H1 (cell line): ENCODE measurements around the gene TECR. TPM values are rescaled to one million over a fixed set of nuclear protein-coding genes. Genes with fewer than 3 reads are reported as not detected.

Experiments
- polyA plus RNA-seq, 7 experiments: library from polyadenylated mRNA; depleted of rRNA in 3 of 7; stranded (reverse) in 5 of 7; unstranded in 2 of 7; fragments of >200 nt in 5 of 7; fragments of 200-250 nt in 2 of 7; gene quantifications; 1 replicate in 5 of 7; 2 replicates in 1 of 7; 4 replicates in 1 of 7; pipeline versions ENCODE4 v1.2.1 to v1.2.3, GENCODE V29; 2011 to 2013; ENCODE audit warnings: missing spikeins in 2 of 7, mixed read lengths in 2 of 7
- total RNA-seq: library from RNA; stranded (reverse); fragmentation: NEBNext Ultra II Directional; extraction: Animal tissue kit (Norgen Biotek cat#: 25700); gene quantifications from 2 replicates; pipeline ENCODE4 v1.2.1, GENCODE V29; 2021
- TF ChIP-seq, protein P1 (sequence below): fragments of 300-600 bp; sonication (generic); IDR thresholded peaks from 2 replicates; pipeline ENCODE4 v1.7.1; 2012; ENCODE audit warnings: low read length, moderate library complexity, mild to moderate bottlenecking, inconsistent platforms; ENCODE audit not compliant: insufficient replicate concordance

Gene TECR
- total and polyA plus RNA-seq, 2 of the 8 experiments (the other 6 are each of a cell fraction or from before 2014, with no cell fraction given), result 172 to 405 TPM

DNA sequence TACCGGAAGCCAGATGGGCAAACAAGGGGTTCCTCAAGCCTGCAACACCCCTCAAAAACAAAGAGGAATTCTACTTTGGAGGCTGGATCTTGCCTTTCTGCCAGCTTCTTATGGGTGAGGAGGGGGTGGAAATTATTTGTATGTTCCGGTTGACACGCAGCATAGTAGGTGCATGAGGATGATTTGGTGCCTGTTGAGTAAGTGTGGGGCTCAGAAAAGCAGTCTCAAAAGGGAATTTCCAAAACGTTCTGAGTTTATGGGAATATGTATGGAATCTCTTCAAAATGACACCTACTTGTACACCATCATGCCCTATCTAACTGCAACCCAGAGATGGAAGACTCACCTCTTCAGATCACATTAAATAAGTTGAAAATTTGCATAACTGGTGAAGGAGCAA lies 3.0 kb upstream of the TECR start (continued):
- TF ChIP-seq, protein P1, sequence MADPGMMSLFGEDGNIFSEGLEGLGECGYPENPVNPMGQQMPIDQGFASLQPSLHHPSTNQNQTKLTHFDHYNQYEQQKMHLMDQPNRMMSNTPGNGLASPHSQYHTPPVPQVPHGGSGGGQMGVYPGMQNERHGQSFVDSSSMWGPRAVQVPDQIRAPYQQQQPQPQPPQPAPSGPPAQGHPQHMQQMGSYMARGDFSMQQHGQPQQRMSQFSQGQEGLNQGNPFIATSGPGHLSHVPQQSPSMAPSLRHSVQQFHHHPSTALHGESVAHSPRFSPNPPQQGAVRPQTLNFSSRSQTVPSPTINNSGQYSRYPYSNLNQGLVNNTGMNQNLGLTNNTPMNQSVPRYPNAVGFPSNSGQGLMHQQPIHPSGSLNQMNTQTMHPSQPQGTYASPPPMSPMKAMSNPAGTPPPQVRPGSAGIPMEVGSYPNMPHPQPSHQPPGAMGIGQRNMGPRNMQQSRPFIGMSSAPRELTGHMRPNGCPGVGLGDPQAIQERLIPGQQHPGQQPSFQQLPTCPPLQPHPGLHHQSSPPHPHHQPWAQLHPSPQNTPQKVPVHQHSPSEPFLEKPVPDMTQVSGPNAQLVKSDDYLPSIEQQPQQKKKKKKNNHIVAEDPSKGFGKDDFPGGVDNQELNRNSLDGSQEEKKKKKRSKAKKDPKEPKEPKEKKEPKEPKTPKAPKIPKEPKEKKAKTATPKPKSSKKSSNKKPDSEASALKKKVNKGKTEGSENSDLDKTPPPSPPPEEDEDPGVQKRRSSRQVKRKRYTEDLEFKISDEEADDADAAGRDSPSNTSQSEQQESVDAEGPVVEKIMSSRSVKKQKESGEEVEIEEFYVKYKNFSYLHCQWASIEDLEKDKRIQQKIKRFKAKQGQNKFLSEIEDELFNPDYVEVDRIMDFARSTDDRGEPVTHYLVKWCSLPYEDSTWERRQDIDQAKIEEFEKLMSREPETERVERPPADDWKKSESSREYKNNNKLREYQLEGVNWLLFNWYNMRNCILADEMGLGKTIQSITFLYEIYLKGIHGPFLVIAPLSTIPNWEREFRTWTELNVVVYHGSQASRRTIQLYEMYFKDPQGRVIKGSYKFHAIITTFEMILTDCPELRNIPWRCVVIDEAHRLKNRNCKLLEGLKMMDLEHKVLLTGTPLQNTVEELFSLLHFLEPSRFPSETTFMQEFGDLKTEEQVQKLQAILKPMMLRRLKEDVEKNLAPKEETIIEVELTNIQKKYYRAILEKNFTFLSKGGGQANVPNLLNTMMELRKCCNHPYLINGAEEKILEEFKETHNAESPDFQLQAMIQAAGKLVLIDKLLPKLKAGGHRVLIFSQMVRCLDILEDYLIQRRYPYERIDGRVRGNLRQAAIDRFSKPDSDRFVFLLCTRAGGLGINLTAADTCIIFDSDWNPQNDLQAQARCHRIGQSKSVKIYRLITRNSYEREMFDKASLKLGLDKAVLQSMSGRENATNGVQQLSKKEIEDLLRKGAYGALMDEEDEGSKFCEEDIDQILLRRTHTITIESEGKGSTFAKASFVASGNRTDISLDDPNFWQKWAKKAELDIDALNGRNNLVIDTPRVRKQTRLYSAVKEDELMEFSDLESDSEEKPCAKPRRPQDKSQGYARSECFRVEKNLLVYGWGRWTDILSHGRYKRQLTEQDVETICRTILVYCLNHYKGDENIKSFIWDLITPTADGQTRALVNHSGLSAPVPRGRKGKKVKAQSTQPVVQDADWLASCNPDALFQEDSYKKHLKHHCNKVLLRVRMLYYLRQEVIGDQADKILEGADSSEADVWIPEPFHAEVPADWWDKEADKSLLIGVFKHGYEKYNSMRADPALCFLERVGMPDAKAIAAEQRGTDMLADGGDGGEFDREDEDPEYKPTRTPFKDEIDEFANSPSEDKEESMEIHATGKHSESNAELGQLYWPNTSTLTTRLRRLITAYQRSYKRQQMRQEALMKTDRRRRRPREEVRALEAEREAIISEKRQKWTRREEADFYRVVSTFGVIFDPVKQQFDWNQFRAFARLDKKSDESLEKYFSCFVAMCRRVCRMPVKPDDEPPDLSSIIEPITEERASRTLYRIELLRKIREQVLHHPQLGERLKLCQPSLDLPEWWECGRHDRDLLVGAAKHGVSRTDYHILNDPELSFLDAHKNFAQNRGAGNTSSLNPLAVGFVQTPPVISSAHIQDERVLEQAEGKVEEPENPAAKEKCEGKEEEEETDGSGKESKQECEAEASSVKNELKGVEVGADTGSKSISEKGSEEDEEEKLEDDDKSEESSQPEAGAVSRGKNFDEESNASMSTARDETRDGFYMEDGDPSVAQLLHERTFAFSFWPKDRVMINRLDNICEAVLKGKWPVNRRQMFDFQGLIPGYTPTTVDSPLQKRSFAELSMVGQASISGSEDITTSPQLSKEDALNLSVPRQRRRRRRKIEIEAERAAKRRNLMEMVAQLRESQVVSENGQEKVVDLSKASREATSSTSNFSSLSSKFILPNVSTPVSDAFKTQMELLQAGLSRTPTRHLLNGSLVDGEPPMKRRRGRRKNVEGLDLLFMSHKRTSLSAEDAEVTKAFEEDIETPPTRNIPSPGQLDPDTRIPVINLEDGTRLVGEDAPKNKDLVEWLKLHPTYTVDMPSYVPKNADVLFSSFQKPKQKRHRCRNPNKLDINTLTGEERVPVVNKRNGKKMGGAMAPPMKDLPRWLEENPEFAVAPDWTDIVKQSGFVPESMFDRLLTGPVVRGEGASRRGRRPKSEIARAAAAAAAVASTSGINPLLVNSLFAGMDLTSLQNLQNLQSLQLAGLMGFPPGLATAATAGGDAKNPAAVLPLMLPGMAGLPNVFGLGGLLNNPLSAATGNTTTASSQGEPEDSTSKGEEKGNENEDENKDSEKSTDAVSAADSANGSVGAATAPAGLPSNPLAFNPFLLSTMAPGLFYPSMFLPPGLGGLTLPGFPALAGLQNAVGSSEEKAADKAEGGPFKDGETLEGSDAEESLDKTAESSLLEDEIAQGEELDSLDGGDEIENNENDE, result no peak
